Hindlimb muscle (tissue), 1 donor: ENCODE results near the gene PDHA2. TPM values are rescaled to one million over a fixed set of nuclear protein-coding genes. Genes with fewer than 3 reads are reported as not detected.
"Not testable (repeated sequence)": the region's sequence is repeated elsewhere in the genome, so short reads cannot be mapped to it uniquely, and the experiment has no call there.

Experiments
- DNase-seq: peaks from one replicate; pipeline ENCODE4 v3.0.0-alpha.2; 2013
- polyA plus RNA-seq: library from polyadenylated mRNA; unstranded; fragments of 120-200 nt; gene quantifications from one replicate; pipeline ENCODE4 v1.2.1, GENCODE V29; 2013; ENCODE audit not compliant: insufficient read length

Gene PDHA2
- not detected for polyA plus RNA-seq

- DNase-seq, result no peak
These were observed at the start of gene PDHA2 for GRCh38 chr4:95839891-95840290. TSS of gene PDHA2 (plus strand) at chr4:95840093. CDS start at chr4:95840151, 58 bp downstream.

GRCh38 chr4:95798003-95798402, 41.9 kb upstream of the PDHA2 start:
- no peak for DNase-seq

GRCh38 chr4:95798727-95799126, 41.2 kb upstream of the PDHA2 start:
- no peak for DNase-seq

- DNase-seq, result no peak
These were observed 18.0 kb upstream of the PDHA2 start for GRCh38 chr4:95821867-95822266.

- no peak for DNase-seq
These were observed 14.3 kb upstream of the PDHA2 start for GRCh38 chr4:95825546-95825945.

- no peak for DNase-seq
These were observed 9.2 kb upstream of the PDHA2 start for GRCh38 chr4:95830651-95831050.

GRCh38 chr4:95831166-95831565, 8.7 kb upstream of the PDHA2 start:
- DNase-seq, result no peak

- DNase-seq, result no peak
These were observed 6.1 kb upstream of the PDHA2 start for GRCh38 chr4:95833711-95834194.

GRCh38 chr4:95835672-95836071, 4.2 kb upstream of the PDHA2 start:
- DNase-seq, result no peak

- no peak for DNase-seq
These were observed 1.7 kb upstream of the PDHA2 start for GRCh38 chr4:95838192-95838591.

GRCh38 chr4:95847908-95848460, 8.1 kb downstream of the PDHA2 start:
- no peak for DNase-seq

GRCh38 chr4:95850161-95850560, 10.3 kb downstream of the PDHA2 start:
- DNase-seq, result no peak

- DNase-seq, result no peak
These were observed 17.9 kb downstream of the PDHA2 start for GRCh38 chr4:95857761-95858160.

- no peak for DNase-seq
These were observed 28.0 kb downstream of the PDHA2 start for GRCh38 chr4:95867919-95868318.

- DNase-seq, result not testable (repeated sequence)
These were observed 29.5 kb downstream of the PDHA2 start for GRCh38 chr4:95869414-95869813.

- DNase-seq, result no peak
These were observed 30.1 kb downstream of the PDHA2 start for GRCh38 chr4:95869961-95870500.

- no peak for DNase-seq
These were observed 37.7 kb downstream of the PDHA2 start for GRCh38 chr4:95877636-95878035.

- no peak for DNase-seq
These were observed 47.7 kb downstream of the PDHA2 start for GRCh38 chr4:95887551-95887950.

- DNase-seq, result no peak
These were observed 49.8 kb downstream of the PDHA2 start for GRCh38 chr4:95889662-95890061.
